Testis (tissue), 3 donors: Measurements from ENCODE around the gene SPATA31D1. TPM values are rescaled to one million over a fixed set of nuclear protein-coding genes. Genes with fewer than 3 reads are reported as not detected.

ENCODE experiments used
- DNase-seq: peaks from one replicate; pipeline ENCODE4 v3.0.0-alpha.2; 2019
- H3K27ac ChIP-seq, 2 donors: fragments of 200-600 bp; sonication (generic); one replicate each; pipeline ENCODE4 v1.5.1; 2019
- H3K27me3 ChIP-seq: fragments of 200-600 bp; sonication (generic); one replicate; pipeline ENCODE4 v1.5.1; 2019
- H3K36me3 ChIP-seq: fragments of 200-600 bp; sonication (generic); one replicate; pipeline ENCODE4 v1.5.1; 2017; ENCODE audit warnings: low read depth; ENCODE audit errors: missing control alignments
- H3K4me1 ChIP-seq: fragments of 200-600 bp; sonication (generic); one replicate; pipeline ENCODE4 v1.5.1; 2019
- H3K4me3 ChIP-seq, 2 donors: fragments of 200-600 bp; sonication (generic); one replicate each; pipeline ENCODE4 v1.5.1; 2017 to 2019
- H3K9me3 ChIP-seq: fragments of 200-600 bp; sonication (generic); one replicate; pipeline ENCODE4 v1.5.1; 2017
- CTCF ChIP-seq, 3 experiments: fragments of 450-650 bp in 2 of 3; fragments of 200-600 bp in 1 of 3; sonication (generic) in 1 of 3; IDR thresholded peaks; one replicate each; pipeline ENCODE4 v1.5.1; 2016 to 2019; ENCODE audit warnings: antibody characterized with exemption in 3 of 3, mild to moderate bottlenecking in 2 of 3, moderate library complexity in 1 of 3
- POLR2A ChIP-seq: fragments of 450-650 bp; IDR thresholded peaks from one replicate; pipeline ENCODE4 v1.6.1; 2017; ENCODE audit warnings: antibody characterized with exemption, mild to moderate bottlenecking, moderate library complexity
- WGBS, 2 donors: methylation state at CpG; one replicate each; pipeline ENCODE4 v1.1.5; 2018; 5-methylcytosine and 5-hydroxymethylcytosine counted together
- intact Hi-C: fragments of 100-400 bp; cut with DNase I; formaldehyde crosslinking; loops from one replicate; pipeline ENCODE4 v1.15.1; 2023; ENCODE audit warnings: low total_unique reads
- polyA plus RNA-seq: library from polyadenylated mRNA; stranded (reverse); fragments of 350-450 nt; fragmentation: Illumina TruSeq; extraction: RNeasy Lipid Tissue Mini Kit (QIAGEN cat#74804); gene quantifications from one replicate; pipeline ENCODE4 v1.2.3, GENCODE V29; 2014; ENCODE audit warnings: low read depth, low replicate concordance; ENCODE audit not compliant: insufficient read depth
- total RNA-seq, 2 donors: library from RNA; depleted of rRNA; stranded (reverse); fragments of >200 nt; gene quantifications; one replicate each; pipeline ENCODE4 v1.2.3, GENCODE V29; 2016

Gene SPATA31D1
- total and polyA plus RNA-seq, 3 donors from 2014 or later = 9.0 to 18.6 (median 12.1) TPM

GRCh38 chr9:81979196-81979595 lies 9.4 kb upstream of the SPATA31D1 start:
- no peak for DNase-seq

DNA sequence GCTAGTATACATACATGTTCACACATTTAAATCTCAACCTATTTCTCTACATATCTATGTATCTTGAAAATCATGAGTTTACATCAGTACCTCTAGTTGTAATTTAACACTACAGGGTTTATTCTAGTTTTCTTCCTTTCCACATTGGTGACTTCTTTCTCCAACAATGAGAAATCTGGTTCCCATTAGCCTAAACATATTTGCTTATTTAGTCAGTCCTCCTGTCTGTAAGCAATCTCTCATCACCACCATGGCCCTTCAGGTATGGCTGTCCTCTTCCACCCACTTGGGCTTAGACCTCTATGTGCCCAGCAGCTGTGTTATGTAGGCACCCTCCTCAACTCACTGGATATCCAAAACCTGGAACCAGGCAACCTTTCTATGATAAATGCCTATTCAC lies 8.0 kb upstream of the SPATA31D1 start:
- Histone ChIP-seq H3K27me3 (no peaks in the 10 kb centered on the region), H3K4me1 (no peaks in the 10 kb centered on the region), H3K27ac (no peak overlapping the region), H3K9me3 (no peaks in the 10 kb centered on the region), H3K36me3 (no peaks in the 10 kb centered on the region), H3K4me3 (no peak overlapping the region)
- DNase-seq = no peak
- TF ChIP-seq POLR2A = no peak
- no peak for TF ChIP-seq CTCF (IDR thresholded peaks at IDR 0.05)
- intact Hi-C loops = no loop called here

More at GRCh38 chr9:81979196-81979595, 9.4 kb upstream of the SPATA31D1 start:
- Histone ChIP-seq H3K27ac (no peak overlapping the region), H3K4me3 (no peak overlapping the region), H3K27me3 (no peaks in the 10 kb centered on the region), H3K9me3 (no peaks in the 10 kb centered on the region), H3K4me1 (no peaks in the 10 kb centered on the region), H3K36me3 (no peaks in the 10 kb centered on the region)
- no peak for TF ChIP-seq POLR2A
- TF ChIP-seq CTCF (IDR thresholded peaks at IDR 0.05) = no peak
- WGBS, 2 donors = 62 to 76% methylated on average over 2 of the region's 2 CpGs
- intact Hi-C loops = no loop called here

DNA sequence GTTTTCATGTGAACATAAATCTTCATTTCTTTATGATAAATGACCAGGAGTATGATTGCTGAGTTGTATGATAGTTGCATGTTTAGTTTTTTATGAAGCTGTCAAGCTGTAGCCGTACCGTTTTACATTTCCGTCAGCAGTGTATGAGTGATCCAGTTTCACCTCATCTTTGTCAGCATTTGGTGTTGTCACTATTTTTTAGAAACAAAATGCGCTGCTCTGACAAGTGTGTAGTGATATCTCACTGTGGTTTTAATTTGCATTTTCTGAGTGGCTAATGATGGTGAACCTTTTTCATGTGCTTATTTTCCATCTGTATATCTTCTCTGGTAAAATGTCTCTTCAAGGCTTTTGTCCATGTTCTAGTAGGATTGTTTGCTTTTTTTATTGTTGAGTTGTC lies 6.7 kb upstream of the SPATA31D1 start:
- intact Hi-C loops = no loop called here
- DNase-seq = no peak
- Histone ChIP-seq H3K4me1 (no peaks in the 10 kb centered on the region), H3K27me3 (no peaks in the 10 kb centered on the region), H3K9me3 (no peaks in the 10 kb centered on the region), H3K36me3 (no peaks in the 10 kb centered on the region), H3K4me3 (no peak overlapping the region), H3K27ac (no peak overlapping the region)
- WGBS, 2 donors = 97 to 98% methylated on average over 4 of the region's 4 CpGs
- TF ChIP-seq POLR2A (no peak), CTCF (IDR thresholded peaks at IDR 0.05) (no peak)

- TF ChIP-seq CTCF (IDR thresholded peaks at IDR 0.05) (no peak), POLR2A (no peak)
- H3K27me3 ChIP-seq = no peaks in the 10 kb centered on the region
- no peak overlapping the region for H3K27ac ChIP-seq
- 90 to 95% methylated on average over 6 of the region's 6 CpGs for WGBS, 2 donors
- DNase-seq = no peak
- H3K9me3 ChIP-seq = no peaks in the 10 kb centered on the region
- no peaks in the 10 kb centered on the region for H3K4me1 ChIP-seq
- intact Hi-C loops = no loop called here
- H3K36me3 ChIP-seq = no peaks in the 10 kb centered on the region
- no peak overlapping the region for H3K4me3 ChIP-seq
These were observed 3.6 kb upstream of the SPATA31D1 start for GRCh38 chr9:81984928-81985327.

- WGBS, 2 donors = 68 to 75% methylated on average over 1 of the region's 1 CpG
- Histone ChIP-seq H3K27ac (no peak overlapping the region), H3K27me3 (no peaks in the 10 kb centered on the region), H3K9me3 (no peaks in the 10 kb centered on the region), H3K36me3 (no peaks in the 10 kb centered on the region), H3K4me1 (no peaks in the 10 kb centered on the region), H3K4me3 (no peak overlapping the region)
- TF ChIP-seq CTCF (IDR thresholded peaks at IDR 0.05) (no peak), POLR2A (no peak)
- intact Hi-C loops = no loop called here
- DNase-seq = no peak
These were observed 2.5 kb upstream of the SPATA31D1 start for GRCh38 chr9:81986051-81986450.
